WTC11 (cell line): ENCODE results near the gene OGT. TPM values are rescaled to one million over a fixed set of nuclear protein-coding genes. Genes with fewer than 3 reads are reported as not detected.

Source experiments
- ATAC-seq: fragments of 200-7000 bp; cut with Tn5 transposase; 2 replicates; pipeline ENCODE4 v1.10.0; 2021; ENCODE audit warnings: mild to moderate bottlenecking, moderate library complexity
- CTCF ChIA-PET: fragments of 300-600 bp; sonication (Branson Sonifier 250); formaldehyde crosslinking; loops from one replicate; lab custom pipeline; 2021; ENCODE audit warnings: antibody characterized with exemption; lab: Charles Lee
- POLR2A ChIA-PET: fragments of 350-600 bp; sonication (Branson Sonifier 250); formaldehyde crosslinking; loops from one replicate; lab custom pipeline; 2021; ENCODE audit warnings: antibody characterized with exemption; lab: Charles Lee
- DNase-seq: peaks from one replicate; pipeline ENCODE4 v3.0.0; 2021; ENCODE audit warnings: low spot score
- H3K27ac Mint-ChIP-seq: 2 replicates; pipeline ENCODE4 v1.8.0; 2021; ENCODE audit warnings: mixed read lengths
- H3K27me3 Mint-ChIP-seq: 2 replicates; pipeline ENCODE4 v1.8.0; 2021; ENCODE audit warnings: low read depth, mild to moderate bottlenecking, moderate library complexity, mixed read lengths
- H3K36me3 Mint-ChIP-seq: 2 replicates; pipeline ENCODE4 v1.8.0; 2021; ENCODE audit warnings: mixed read lengths
- H3K4me1 Mint-ChIP-seq: 2 replicates; pipeline ENCODE4 v1.8.0; 2022; ENCODE audit warnings: mixed read lengths
- H3K4me3 Mint-ChIP-seq: 2 replicates; pipeline ENCODE4 v1.8.0; 2021; ENCODE audit warnings: mild to moderate bottlenecking, moderate library complexity, mixed read lengths
- H3K9me3 Mint-ChIP-seq: 2 replicates; pipeline ENCODE4 v1.8.0; 2021; ENCODE audit warnings: mixed read lengths
- AFF4 ChIP-seq: sonication (generic); formaldehyde crosslinking; IDR thresholded peaks from 2 replicates; pipeline ENCODE4 v1.8.1; 2023; ENCODE audit warnings: mild to moderate bottlenecking, missing genetic modification reagents, borderline replicate concordance
- ARID4B ChIP-seq: sonication (generic); formaldehyde crosslinking; IDR thresholded peaks from 2 replicates; pipeline ENCODE4 v1.8.0; 2023; ENCODE audit warnings: missing genetic modification reagents, mild to moderate bottlenecking, borderline replicate concordance
- ATF2 ChIP-seq: sonication (generic); formaldehyde crosslinking; IDR thresholded peaks from 2 replicates; pipeline ENCODE4 v1.8.1; 2022; ENCODE audit warnings: low read depth, missing genetic modification reagents, borderline replicate concordance
- CDX4 ChIP-seq: fragments of 250-450 bp; sonication (Bioruptor Pico); IDR thresholded peaks from 2 replicates; pipeline ENCODE4 v1.9.0; 2021; ENCODE audit warnings: moderate library complexity, mild to moderate bottlenecking, inconsistent platforms, borderline replicate concordance
- ELF4 ChIP-seq: sonication (generic); formaldehyde crosslinking; IDR thresholded peaks from 2 replicates; pipeline ENCODE4 v1.8.1; 2022; ENCODE audit warnings: low read depth, mild to moderate bottlenecking, moderate library complexity, missing genetic modification reagents
- GRHL2 ChIP-seq: fragments of 250-450 bp; sonication (Bioruptor Pico); IDR thresholded peaks from 2 replicates; pipeline ENCODE4 v1.8.0; 2022; ENCODE audit warnings: mild to moderate bottlenecking, moderate library complexity; ENCODE audit not compliant: insufficient replicate concordance, severe bottlenecking
- IRF1 ChIP-seq: sonication (generic); formaldehyde crosslinking; IDR thresholded peaks from 2 replicates; pipeline ENCODE4 v1.8.0; 2023; ENCODE audit warnings: missing genetic modification reagents
- JUN ChIP-seq: sonication (generic); formaldehyde crosslinking; IDR thresholded peaks from 2 replicates; pipeline ENCODE4 v1.8.0; 2023; ENCODE audit warnings: mild to moderate bottlenecking, missing genetic modification reagents
- NFE2L1 ChIP-seq: sonication (generic); formaldehyde crosslinking; IDR thresholded peaks from 2 replicates; pipeline ENCODE4 v1.8.1; 2023; ENCODE audit warnings: missing genetic modification reagents
- NR1H2 ChIP-seq: sonication (generic); formaldehyde crosslinking; IDR thresholded peaks from 2 replicates; pipeline ENCODE4 v1.9.0; 2021; ENCODE audit warnings: mild to moderate bottlenecking, moderate library complexity, missing genetic modification reagents
- NR3C1 ChIP-seq: sonication (generic); formaldehyde crosslinking; conservative IDR thresholded peaks from 2 replicates; pipeline ENCODE4 v1.8.1; 2023; ENCODE audit warnings: low read depth, mild to moderate bottlenecking, missing genetic modification reagents
- PRDM15 ChIP-seq: sonication (generic); formaldehyde crosslinking; IDR thresholded peaks from 2 replicates; pipeline ENCODE4 v1.8.0; 2022; ENCODE audit warnings: missing genetic modification reagents
- ZBTB43 ChIP-seq: sonication (generic); formaldehyde crosslinking; IDR thresholded peaks from 2 replicates; pipeline ENCODE4 v1.8.1; 2023; ENCODE audit warnings: mild to moderate bottlenecking, missing genetic modification reagents
- ZNF281 ChIP-seq: sonication (generic); formaldehyde crosslinking; IDR thresholded peaks from 2 replicates; pipeline ENCODE4 v1.8.0; 2023; ENCODE audit warnings: mild to moderate bottlenecking, missing genetic modification reagents
- ZNF423 ChIP-seq: fragments of 250-450 bp; sonication (Bioruptor Pico); IDR thresholded peaks from 2 replicates; pipeline ENCODE4 v2.1.2; 2022; ENCODE audit warnings: mild to moderate bottlenecking, moderate library complexity
- total RNA-seq: library from RNA; stranded (reverse); gene quantifications from 3 replicates; pipeline ENCODE4 v1.2.3, GENCODE V29; 2021

Gene OGT
- total RNA-seq, 1 experiment from 2014 or later, result 126 TPM

- TF ChIP-seq CDX4 (CRISPR knock-in tag), result no peak
- no peak for TF ChIP-seq GRHL2 (CRISPR knock-in tag)
- no peak for TF ChIP-seq ELF4
- no peak for TF ChIP-seq JUN
- no peak for TF ChIP-seq ZNF281
- no peak for TF ChIP-seq ZNF423 (CRISPR knock-in tag)
- no peak for TF ChIP-seq NFE2L1
- TF ChIP-seq PRDM15 (CRISPR knock-in tag), result no peak
- no peak for TF ChIP-seq IRF1
These were observed 23.6 kb upstream of the OGT start (continued) for GRCh38 chrX:71509289-71509688.

- DNase-seq (no peak), ATAC-seq (no peak)
- Mint-ChIP-seq H3K4me1 (peaks cover 3% of the 10 kb centered on the region), H3K27ac (no peak overlapping the region), H3K27me3 (no peaks in the 10 kb centered on the region; the same call in 1 of the 2 replicates), H3K9me3 (peaks cover 8% of the 10 kb centered on the region), H3K36me3 (no peaks in the 10 kb centered on the region; the same call in 1 of the 2 replicates), H3K4me3 (no peak overlapping the region)
- ChIA-PET CTCF (interaction anchor here (1.2 kb wide), 1 partner anchor 26 kb away, joined by 4 read pairs; no protein-coding TSS in a partner anchor), POLR2A (no interaction called here)
- TF ChIP-seq ARID4B (CRISPR knock-in tag) (no peak), ZBTB43 (CRISPR knock-in tag) (no peak), NR3C1 (CRISPR knock-in tag) (no peak), ATF2 (CRISPR knock-in tag) (no peak), AFF4 (CRISPR knock-in tag) (no peak), NR1H2 (CRISPR knock-in tag) (no peak)
These were observed 22.7 kb upstream of the OGT start for GRCh38 chrX:71510161-71510560.
